ENCODE results near the gene FOXP1.

The FOXP1 gene

DNA sequence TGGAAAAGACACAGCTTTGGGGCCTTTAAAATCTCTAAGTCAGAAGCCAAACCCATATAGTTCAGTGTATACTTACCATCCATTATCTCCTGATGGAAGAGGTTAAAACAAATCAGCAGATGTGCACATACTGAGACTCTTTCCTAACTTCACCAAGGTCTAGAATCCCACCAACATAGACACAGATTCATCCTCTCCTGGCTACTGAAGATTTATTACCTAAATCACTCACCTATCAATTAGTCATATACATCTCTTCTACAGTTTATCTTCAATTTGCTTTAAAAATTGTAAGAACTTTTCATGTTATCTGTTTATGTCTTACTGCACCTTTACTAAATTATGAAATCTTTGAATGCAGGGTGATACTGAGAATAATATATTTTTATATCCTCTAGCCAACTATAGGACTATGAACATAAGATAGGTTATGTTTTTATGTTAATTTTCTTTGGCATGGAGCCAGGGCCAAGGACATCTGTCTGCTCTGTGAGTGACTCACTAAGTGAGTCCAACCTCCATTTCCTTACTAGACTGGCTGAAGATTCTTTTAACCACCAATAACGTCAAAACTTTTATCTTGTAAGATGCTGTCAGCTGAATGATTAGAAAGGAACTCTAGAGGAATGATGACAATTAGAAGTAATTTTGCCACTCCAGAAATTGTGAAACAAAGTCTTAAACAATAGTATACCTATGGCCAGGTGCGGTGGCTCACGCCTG, 397.6 kb downstream of the FOXP1 start:
- H3K27me3 Mint-ChIP-seq: no peaks in the 10 kb centered on the region
- no peak for DNase-seq
- peaks cover 68% of the 10 kb centered on the region for H3K4me1 Mint-ChIP-seq (ENCODE audit: low read depth)
- H3K36me3 Mint-ChIP-seq (ENCODE audit: low read depth): peaks cover 74% of the 10 kb centered on the region
- peak overlapping the region; percentile 90 for H3K27ac Mint-ChIP-seq
- H3K4me3 Mint-ChIP-seq: peak overlapping the region; percentile 25
- H3K9me3 Mint-ChIP-seq: no peaks in the 10 kb centered on the region

GRCh38 chr3:71184252-71184651, 399.3 kb downstream of the FOXP1 start:
- Mint-ChIP-seq H3K4me1 (ENCODE audit: low read depth) (peaks cover 64% of the 10 kb centered on the region), H3K9me3 (no peaks in the 10 kb centered on the region), H3K27me3 (no peaks in the 10 kb centered on the region), H3K4me3 (no peak overlapping the region), H3K36me3 (ENCODE audit: low read depth) (peaks cover 75% of the 10 kb centered on the region), H3K27ac (peak overlapping the region; percentile 90)
- DNase-seq: no peak

- H3K4me1 Mint-ChIP-seq (ENCODE audit: low read depth): peaks cover 59% of the 10 kb centered on the region
- H3K36me3 Mint-ChIP-seq (ENCODE audit: low read depth): peaks cover 72% of the 10 kb centered on the region
- peak overlapping the region; percentile 11 for H3K27ac Mint-ChIP-seq
- DNase-seq: no peak
- H3K9me3 Mint-ChIP-seq: no peaks in the 10 kb centered on the region
- H3K27me3 Mint-ChIP-seq: no peaks in the 10 kb centered on the region
- no peak overlapping the region for H3K4me3 Mint-ChIP-seq
These were observed 400.0 kb downstream of the FOXP1 start for GRCh38 chr3:71183549-71183948.

DNA sequence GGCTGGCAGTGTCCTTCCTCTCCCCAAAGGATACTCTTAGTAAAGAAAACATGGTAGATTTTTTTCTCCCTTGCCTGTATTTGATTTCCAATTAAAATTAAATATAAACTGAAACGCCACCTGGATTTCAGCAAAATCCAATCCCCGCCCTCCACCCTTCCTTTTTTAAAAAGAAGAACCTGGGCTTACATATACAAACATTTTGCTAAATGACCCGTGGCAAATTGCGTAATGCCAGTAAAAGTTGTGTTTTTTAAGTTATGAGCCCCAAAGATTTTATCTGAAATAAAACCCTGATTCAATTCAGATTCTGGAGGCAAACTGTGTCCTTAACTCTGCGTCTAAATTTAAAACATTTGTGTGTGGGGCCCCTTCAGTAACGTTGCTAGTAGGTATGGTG, 403.0 kb downstream of the FOXP1 start:
- peaks cover 50% of the 10 kb centered on the region for H3K4me1 Mint-ChIP-seq (ENCODE audit: low read depth)
- peak overlapping the region; percentile 33 for H3K27ac Mint-ChIP-seq
- H3K4me3 Mint-ChIP-seq: no peak overlapping the region
- H3K9me3 Mint-ChIP-seq: no peaks in the 10 kb centered on the region
- H3K27me3 Mint-ChIP-seq: no peaks in the 10 kb centered on the region
- no peak for DNase-seq
- peaks cover 77% of the 10 kb centered on the region for H3K36me3 Mint-ChIP-seq (ENCODE audit: low read depth)

GRCh38 chr3:71177375-71177774, 406.2 kb downstream of the FOXP1 start:
- peak overlapping the region; percentile 23 for H3K27ac Mint-ChIP-seq
- no peaks in the 10 kb centered on the region for H3K9me3 Mint-ChIP-seq
- peaks cover 80% of the 10 kb centered on the region for H3K36me3 Mint-ChIP-seq (ENCODE audit: low read depth)
- DNase-seq: no peak
- peaks cover 57% of the 10 kb centered on the region for H3K4me1 Mint-ChIP-seq (ENCODE audit: low read depth)
- H3K27me3 Mint-ChIP-seq: no peaks in the 10 kb centered on the region
- no peak overlapping the region for H3K4me3 Mint-ChIP-seq

- Mint-ChIP-seq H3K9me3 (no peaks in the 10 kb centered on the region), H3K4me3 (no peak overlapping the region), H3K27me3 (no peaks in the 10 kb centered on the region), H3K36me3 (ENCODE audit: low read depth) (peaks cover 88% of the 10 kb centered on the region), H3K27ac (no peak overlapping the region), H3K4me1 (ENCODE audit: low read depth) (peaks cover 58% of the 10 kb centered on the region)
- no peak for DNase-seq
These were observed 407.2 kb downstream of the FOXP1 start for GRCh38 chr3:71176366-71176765.

- Mint-ChIP-seq H3K27ac (no peak overlapping the region), H3K4me1 (ENCODE audit: low read depth) (peaks cover 60% of the 10 kb centered on the region), H3K27me3 (no peaks in the 10 kb centered on the region), H3K9me3 (no peaks in the 10 kb centered on the region), H3K4me3 (no peak overlapping the region), H3K36me3 (ENCODE audit: low read depth) (peaks cover 87% of the 10 kb centered on the region)
- no peak for DNase-seq
These were observed 407.7 kb downstream of the FOXP1 start for GRCh38 chr3:71175691-71176365.

DNA sequence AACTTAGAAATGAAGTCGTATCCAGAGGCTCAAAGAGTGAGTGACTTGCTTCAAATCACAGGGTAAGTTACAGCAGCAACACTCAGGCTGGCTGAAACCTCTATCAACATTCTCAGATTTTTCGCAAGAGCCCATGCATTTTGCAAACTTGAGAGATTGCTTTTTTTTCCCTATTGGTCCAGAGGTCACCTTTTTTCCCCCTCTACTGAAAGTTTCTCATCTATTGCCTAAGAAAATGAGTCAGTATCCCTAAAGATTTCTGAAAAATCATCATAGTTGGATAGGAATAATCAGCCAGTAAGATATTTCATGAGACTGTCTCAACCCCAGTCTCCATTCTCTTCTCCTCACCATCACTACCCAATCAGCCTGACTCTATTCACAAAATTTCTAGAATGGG, 410.6 kb downstream of the FOXP1 start:
- no peaks in the 10 kb centered on the region for H3K9me3 Mint-ChIP-seq
- peak overlapping the region; percentile 38 for H3K27ac Mint-ChIP-seq
- no peaks in the 10 kb centered on the region for H3K27me3 Mint-ChIP-seq
- peaks cover 76% of the 10 kb centered on the region for H3K4me1 Mint-ChIP-seq (ENCODE audit: low read depth)
- no peak for DNase-seq
- no peak overlapping the region for H3K4me3 Mint-ChIP-seq
- peaks cover 91% of the 10 kb centered on the region for H3K36me3 Mint-ChIP-seq (ENCODE audit: low read depth)

GRCh38 chr3:71172189-71172588, 411.3 kb downstream of the FOXP1 start:
- H3K4me3 Mint-ChIP-seq: no peak overlapping the region
- no peaks in the 10 kb centered on the region for H3K9me3 Mint-ChIP-seq
- peaks cover 77% of the 10 kb centered on the region for H3K4me1 Mint-ChIP-seq (ENCODE audit: low read depth)
- no peak overlapping the region for H3K27ac Mint-ChIP-seq
- no peaks in the 10 kb centered on the region for H3K27me3 Mint-ChIP-seq
- no peak for DNase-seq
- H3K36me3 Mint-ChIP-seq (ENCODE audit: low read depth): peaks cover 92% of the 10 kb centered on the region

- no peak overlapping the region for H3K4me3 Mint-ChIP-seq
- DNase-seq: no peak
- H3K4me1 Mint-ChIP-seq (ENCODE audit: low read depth): peaks cover 78% of the 10 kb centered on the region
- H3K9me3 Mint-ChIP-seq: peaks cover 5% of the 10 kb centered on the region
- H3K36me3 Mint-ChIP-seq (ENCODE audit: low read depth): peaks cover 94% of the 10 kb centered on the region
- no peaks in the 10 kb centered on the region for H3K27me3 Mint-ChIP-seq
- H3K27ac Mint-ChIP-seq: peak overlapping the region; percentile 6
These were observed 412.3 kb downstream of the FOXP1 start for GRCh38 chr3:71171247-71171646.

DNA sequence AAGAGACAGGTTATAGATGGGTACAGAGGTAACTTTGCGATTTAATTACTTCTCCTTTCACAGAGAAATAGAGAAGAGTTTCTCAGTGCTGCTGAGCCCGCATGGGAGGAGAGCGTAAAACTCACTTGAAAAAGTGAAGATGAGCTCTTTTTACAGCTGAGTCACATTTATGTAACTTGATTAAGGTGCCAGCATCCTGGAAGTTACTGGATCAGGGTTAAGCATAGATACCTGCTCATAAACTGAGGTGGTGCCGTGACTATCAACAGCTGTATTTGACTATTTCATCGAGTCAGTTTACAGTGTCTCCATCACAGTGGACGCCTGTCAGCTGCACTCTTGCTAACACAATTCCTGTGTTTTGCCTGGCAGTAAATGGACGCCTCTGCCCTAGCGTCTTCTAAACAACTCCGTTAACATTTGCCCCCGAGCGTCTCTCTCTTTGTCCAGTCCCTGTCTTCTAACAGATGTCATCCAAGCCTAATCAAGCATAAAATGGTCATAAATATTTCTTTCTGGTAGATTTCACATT, 414.6 kb downstream of the FOXP1 start:
- Mint-ChIP-seq H3K36me3 (ENCODE audit: low read depth) (peaks cover 93% of the 10 kb centered on the region), H3K27me3 (no peaks in the 10 kb centered on the region), H3K4me3 (no peak overlapping the region), H3K4me1 (ENCODE audit: low read depth) (peaks cover 73% of the 10 kb centered on the region), H3K27ac (peak overlapping the region; percentile 63), H3K9me3 (peaks cover 9% of the 10 kb centered on the region)
- DNase-seq: no peak

GRCh38 chr3:71168121-71168721, 415.3 kb downstream of the FOXP1 start:
- Mint-ChIP-seq H3K4me3 (no peak overlapping the region), H3K27me3 (no peaks in the 10 kb centered on the region), H3K36me3 (ENCODE audit: low read depth) (peaks cover 92% of the 10 kb centered on the region), H3K9me3 (peaks cover 9% of the 10 kb centered on the region), H3K27ac (peak overlapping the region; percentile 63), H3K4me1 (ENCODE audit: low read depth) (peaks cover 73% of the 10 kb centered on the region)
- no peak for DNase-seq

GRCh38 chr3:71166339-71167240, 416.9 kb downstream of the FOXP1 start:
- no peak for DNase-seq
- Mint-ChIP-seq H3K4me3 (no peak overlapping the region), H3K36me3 (ENCODE audit: low read depth) (peaks cover 92% of the 10 kb centered on the region), H3K27ac (no peak overlapping the region), H3K9me3 (peaks cover 9% of the 10 kb centered on the region), H3K27me3 (no peaks in the 10 kb centered on the region), H3K4me1 (ENCODE audit: low read depth) (peaks cover 79% of the 10 kb centered on the region)

DNA sequence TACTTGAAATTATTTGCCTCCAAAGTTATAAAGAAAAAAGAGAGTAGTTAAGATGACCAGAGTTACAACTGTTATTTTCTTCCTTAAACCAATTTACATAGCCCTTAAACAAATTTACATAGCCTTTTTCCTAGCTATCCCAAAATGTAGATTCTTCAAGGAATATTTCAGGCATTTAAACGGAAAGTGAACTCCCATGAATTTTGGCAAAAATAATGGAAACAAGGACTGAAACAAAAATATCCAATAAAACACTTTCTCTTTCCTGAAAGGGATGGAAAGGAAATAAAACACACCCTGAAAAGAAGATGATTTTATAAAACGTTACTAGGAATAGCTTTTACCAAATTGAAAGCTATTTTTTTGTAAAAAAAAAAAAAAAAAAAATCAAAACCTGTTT, 418.6 kb downstream of the FOXP1 start:
- no peak for DNase-seq
- no peaks in the 10 kb centered on the region for H3K27me3 Mint-ChIP-seq
- peak overlapping the region; percentile 47 for H3K27ac Mint-ChIP-seq
- peaks cover 90% of the 10 kb centered on the region for H3K36me3 Mint-ChIP-seq (ENCODE audit: low read depth)
- H3K9me3 Mint-ChIP-seq: peaks cover 21% of the 10 kb centered on the region
- peaks cover 79% of the 10 kb centered on the region for H3K4me1 Mint-ChIP-seq (ENCODE audit: low read depth)
- no peak overlapping the region for H3K4me3 Mint-ChIP-seq
